ENCODE measurements around the gene MOK. TPM values are rescaled to one million over a fixed set of nuclear protein-coding genes. Genes with fewer than 3 reads are reported as not detected.
A peak's percentile ranks its signal among the peaks of the same experiment; 100 is the strongest.

The MOK gene
- total and polyA plus RNA-seq, 4 donors, result 19.5 to 57.5 (median 44.6) TPM

DNA sequence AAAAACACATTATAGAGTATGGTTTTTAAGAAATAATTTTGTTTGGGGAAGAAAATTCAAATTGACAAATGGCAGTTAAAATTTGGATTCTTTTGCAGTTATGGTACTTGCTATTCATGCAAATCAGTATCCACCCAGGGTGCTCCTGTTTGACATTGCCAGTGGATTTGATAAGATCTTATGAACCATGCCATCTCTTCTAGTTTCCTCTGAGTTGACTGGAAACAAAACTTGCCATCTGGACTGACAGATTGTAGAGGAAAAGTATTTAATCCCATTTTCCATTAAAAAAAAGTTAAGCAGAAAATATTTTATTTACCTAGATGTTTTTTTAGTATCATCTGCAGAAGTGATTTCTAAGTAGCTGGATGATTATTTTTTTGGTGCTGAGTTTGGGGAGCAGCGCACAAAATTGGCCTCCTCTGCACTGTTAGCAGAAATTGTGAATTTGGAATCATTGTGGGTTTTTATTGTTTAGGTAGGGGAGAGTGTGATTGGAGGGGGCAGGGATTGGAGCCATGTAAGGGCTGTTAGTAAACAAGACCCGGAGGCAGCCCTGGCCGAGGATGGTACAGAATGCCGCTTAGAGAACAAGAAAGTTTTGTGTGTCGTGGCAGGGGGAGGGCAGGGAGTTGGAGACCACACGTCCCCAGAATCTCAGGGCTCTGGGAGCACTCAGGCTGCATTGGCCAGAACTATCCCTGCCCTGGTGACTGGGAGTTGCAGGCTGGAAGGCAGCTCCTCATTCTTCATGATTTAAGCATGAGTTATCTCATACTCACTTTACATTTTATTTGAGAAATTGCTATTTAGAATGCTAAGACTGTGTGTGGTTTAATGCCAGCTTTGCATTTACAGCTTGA lies 108.7 kb downstream of the MOK start:
- 35% methylated on average over 4 of the region's 6 CpGs for WGBS (ENCODE audit: insufficient coverage)
- H3K27me3 ChIP-seq (ENCODE audit: control insufficient read depth, insufficient read depth, low read length), result no peaks in the 10 kb centered on the region
- H3K36me3 ChIP-seq (ENCODE audit: control insufficient read depth, insufficient read depth, low read length), result peaks cover 7% of the 10 kb centered on the region
- H3K4me1 ChIP-seq (ENCODE audit: control insufficient read depth, insufficient read depth, low read length), result peaks cover 13% of the 10 kb centered on the region
- no peaks in the 10 kb centered on the region for H3K9me3 ChIP-seq (ENCODE audit: control insufficient read depth, insufficient read depth, low read length)
- peak overlapping the region; percentile 30 for H3K27ac ChIP-seq (ENCODE audit: low read depth, low read length)
- DNase-seq (ENCODE audit: low read depth in 4 of 6, low spot score in 6 of 6), result peak in 3 of 6 donors; percentile 18 to 88 (median 52)
- no peak overlapping the region for H3K4me3 ChIP-seq (ENCODE audit: low read depth, low read length)

DNA sequence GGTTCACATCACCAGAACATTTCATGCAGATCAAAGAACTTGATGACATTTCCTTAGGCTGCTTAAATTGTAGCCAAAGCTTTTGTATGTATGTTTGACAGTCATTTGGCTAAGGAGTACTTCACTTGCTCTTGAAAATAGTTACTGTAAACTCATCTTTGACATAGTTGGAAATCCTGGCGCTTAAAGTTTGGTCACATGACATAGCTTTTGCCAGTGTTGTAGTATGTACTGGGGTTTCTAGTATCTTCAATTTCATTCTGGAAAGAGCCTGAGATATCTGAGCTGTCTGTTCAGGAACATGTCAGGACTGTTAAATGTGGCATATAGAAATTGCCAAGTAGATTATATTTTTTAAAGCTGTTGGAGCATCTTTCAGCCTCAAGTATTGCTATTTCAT lies 109.5 kb downstream of the MOK start:
- no peaks in the 10 kb centered on the region for H3K27me3 ChIP-seq (ENCODE audit: control insufficient read depth, insufficient read depth, low read length)
- WGBS (ENCODE audit: insufficient coverage), result 100% methylated on average over 1 of the region's 1 CpG
- H3K27ac ChIP-seq (ENCODE audit: low read depth, low read length), result no peak overlapping the region
- H3K4me3 ChIP-seq (ENCODE audit: low read depth, low read length), result no peak overlapping the region
- DNase-seq (ENCODE audit: low read depth in 4 of 6, low spot score in 6 of 6), result peak in 1 of 6 donors; percentile 86
- H3K4me1 ChIP-seq (ENCODE audit: control insufficient read depth, insufficient read depth, low read length), result peaks cover 10% of the 10 kb centered on the region
- H3K36me3 ChIP-seq (ENCODE audit: control insufficient read depth, insufficient read depth, low read length), result peaks cover 7% of the 10 kb centered on the region
- no peaks in the 10 kb centered on the region for H3K9me3 ChIP-seq (ENCODE audit: control insufficient read depth, insufficient read depth, low read length)

DNA sequence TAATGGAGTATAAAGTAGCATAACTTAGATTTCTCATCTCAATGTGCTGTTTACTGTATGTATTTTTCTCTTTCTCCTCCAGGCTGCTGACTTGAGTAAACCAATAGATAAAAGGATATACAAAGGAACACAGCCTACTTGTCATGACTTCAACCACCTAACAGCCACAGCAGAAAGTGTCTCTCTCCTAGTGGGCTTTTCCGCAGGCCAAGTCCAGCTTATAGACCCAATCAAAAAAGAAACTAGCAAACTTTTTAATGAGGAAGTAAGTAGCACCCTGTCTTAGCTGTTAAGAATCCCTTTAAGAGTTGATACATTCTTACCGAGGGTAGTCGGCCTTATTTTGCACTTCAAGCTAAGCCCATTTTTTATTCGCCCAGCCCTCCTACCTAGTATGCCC lies 110.1 kb downstream of the MOK start:
- H3K36me3 ChIP-seq (ENCODE audit: control insufficient read depth, insufficient read depth, low read length), result peaks cover 4% of the 10 kb centered on the region
- H3K27me3 ChIP-seq (ENCODE audit: control insufficient read depth, insufficient read depth, low read length), result no peaks in the 10 kb centered on the region
- no peaks in the 10 kb centered on the region for H3K9me3 ChIP-seq (ENCODE audit: control insufficient read depth, insufficient read depth, low read length)
- no peak overlapping the region for H3K4me3 ChIP-seq (ENCODE audit: low read depth, low read length)
- WGBS (ENCODE audit: insufficient coverage), result no CpG with 5 or more reads among the region's 4 CpGs
- H3K4me1 ChIP-seq (ENCODE audit: control insufficient read depth, insufficient read depth, low read length), result peaks cover 10% of the 10 kb centered on the region
- no peak overlapping the region for H3K27ac ChIP-seq (ENCODE audit: low read depth, low read length)
- DNase-seq (ENCODE audit: low read depth in 4 of 6, low spot score in 6 of 6), result no peak

DNA sequence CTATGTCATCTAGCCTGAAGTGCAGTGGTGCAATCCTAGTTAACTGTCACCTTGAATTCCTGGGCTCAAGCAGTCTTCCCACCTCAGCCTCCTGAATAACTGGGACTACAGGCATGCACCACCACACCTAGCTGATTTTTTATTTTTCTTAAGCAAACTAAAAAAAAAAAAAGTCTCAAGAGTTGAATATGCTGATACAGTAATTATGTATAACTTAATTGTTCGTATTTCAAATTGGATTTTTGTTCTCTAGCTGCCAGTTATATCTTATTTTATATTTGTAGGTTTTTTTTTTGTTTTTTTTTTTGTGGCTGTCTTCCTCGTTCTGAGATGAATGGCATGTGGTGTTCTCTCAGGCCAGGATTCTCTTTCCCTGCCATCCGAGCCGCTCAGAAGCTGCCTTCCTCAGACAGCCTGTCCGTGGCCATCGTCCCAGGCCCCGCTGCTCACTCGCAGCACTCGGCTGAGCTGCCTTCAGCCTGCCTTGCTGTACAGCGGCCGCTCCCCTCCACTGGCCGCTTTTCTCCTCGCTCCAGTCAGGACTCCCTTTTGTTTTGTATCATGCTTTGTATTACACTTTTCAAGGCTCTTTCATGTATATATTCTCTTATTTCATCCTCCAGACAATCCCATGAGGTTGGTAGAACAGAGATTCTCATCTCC lies 112.0 kb downstream of the MOK start:
- no peaks in the 10 kb centered on the region for H3K9me3 ChIP-seq (ENCODE audit: control insufficient read depth, insufficient read depth, low read length)
- 32% methylated on average over 7 of the region's 13 CpGs for WGBS (ENCODE audit: insufficient coverage)
- H3K27me3 ChIP-seq (ENCODE audit: control insufficient read depth, insufficient read depth, low read length), result no peaks in the 10 kb centered on the region
- no peak overlapping the region for H3K4me3 ChIP-seq (ENCODE audit: low read depth, low read length)
- peaks cover 4% of the 10 kb centered on the region for H3K36me3 ChIP-seq (ENCODE audit: control insufficient read depth, insufficient read depth, low read length)
- peak in 1 of 6 donors; percentile 57 for DNase-seq (ENCODE audit: low read depth in 4 of 6, low spot score in 6 of 6)
- peaks cover 10% of the 10 kb centered on the region for H3K4me1 ChIP-seq (ENCODE audit: control insufficient read depth, insufficient read depth, low read length)
- no peak overlapping the region for H3K27ac ChIP-seq (ENCODE audit: low read depth, low read length)

DNA sequence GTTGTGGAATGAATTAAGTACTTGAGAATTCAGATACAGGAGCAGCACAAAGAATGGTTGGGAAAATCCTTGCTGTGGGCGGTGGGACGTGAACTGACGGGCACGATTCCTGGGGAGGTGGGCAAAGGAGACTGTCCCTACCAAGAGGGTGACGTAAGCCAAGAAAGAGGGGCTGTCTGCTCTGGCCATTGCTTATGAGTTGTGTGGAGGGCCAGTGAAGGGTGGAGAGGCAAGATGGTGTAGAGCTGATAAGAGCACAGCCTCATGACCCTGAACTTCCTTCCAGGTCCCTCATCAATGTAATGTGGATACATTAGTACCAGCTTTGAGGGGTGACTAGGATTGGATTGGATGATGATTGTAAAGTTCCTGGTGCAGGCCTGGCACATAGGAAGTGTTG lies 115.1 kb downstream of the MOK start:
- Histone ChIP-seq H3K9me3 (ENCODE audit: control insufficient read depth, insufficient read depth, low read length) (no peaks in the 10 kb centered on the region), H3K4me3 (ENCODE audit: low read depth, low read length) (no peak overlapping the region), H3K4me1 (ENCODE audit: control insufficient read depth, insufficient read depth, low read length) (peaks cover 18% of the 10 kb centered on the region), H3K36me3 (ENCODE audit: control insufficient read depth, insufficient read depth, low read length) (no peaks in the 10 kb centered on the region), H3K27me3 (ENCODE audit: control insufficient read depth, insufficient read depth, low read length) (no peaks in the 10 kb centered on the region), H3K27ac (ENCODE audit: low read depth, low read length) (no peak overlapping the region)
- 86% methylated on average over 5 of the region's 5 CpGs for WGBS (ENCODE audit: insufficient coverage)
- DNase-seq (ENCODE audit: low read depth in 4 of 6, low spot score in 6 of 6), result no peak

DNA sequence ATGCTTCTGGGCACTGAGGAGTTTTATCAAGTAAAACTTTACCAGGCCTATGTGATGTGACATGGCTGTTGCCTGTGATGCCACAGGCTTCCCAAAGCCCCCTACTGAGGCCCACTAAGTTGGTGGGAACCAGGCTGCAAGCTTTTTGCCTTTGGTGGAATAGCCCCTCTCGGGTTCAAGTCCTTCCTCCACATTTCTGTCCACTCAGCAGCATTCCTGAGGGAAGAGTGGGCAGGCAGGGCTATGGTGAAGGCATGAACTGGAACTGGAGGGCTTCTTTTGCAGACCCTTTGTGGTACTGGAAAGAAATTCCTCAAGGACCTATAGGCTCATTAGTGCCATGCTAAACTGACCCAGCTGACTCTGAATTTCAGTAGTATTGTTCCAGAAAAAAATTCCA lies 116.8 kb downstream of the MOK start:
- Histone ChIP-seq H3K4me3 (ENCODE audit: low read depth, low read length) (no peak overlapping the region), H3K4me1 (ENCODE audit: control insufficient read depth, insufficient read depth, low read length) (peaks cover 23% of the 10 kb centered on the region), H3K36me3 (ENCODE audit: control insufficient read depth, insufficient read depth, low read length) (no peaks in the 10 kb centered on the region), H3K27me3 (ENCODE audit: control insufficient read depth, insufficient read depth, low read length) (no peaks in the 10 kb centered on the region), H3K9me3 (ENCODE audit: control insufficient read depth, insufficient read depth, low read length) (no peaks in the 10 kb centered on the region), H3K27ac (ENCODE audit: low read depth, low read length) (no peak overlapping the region)
- DNase-seq (ENCODE audit: low read depth in 4 of 6, low spot score in 6 of 6), result no peak
- no CpG with 5 or more reads among the region's 1 CpG for WGBS (ENCODE audit: insufficient coverage)

DNA sequence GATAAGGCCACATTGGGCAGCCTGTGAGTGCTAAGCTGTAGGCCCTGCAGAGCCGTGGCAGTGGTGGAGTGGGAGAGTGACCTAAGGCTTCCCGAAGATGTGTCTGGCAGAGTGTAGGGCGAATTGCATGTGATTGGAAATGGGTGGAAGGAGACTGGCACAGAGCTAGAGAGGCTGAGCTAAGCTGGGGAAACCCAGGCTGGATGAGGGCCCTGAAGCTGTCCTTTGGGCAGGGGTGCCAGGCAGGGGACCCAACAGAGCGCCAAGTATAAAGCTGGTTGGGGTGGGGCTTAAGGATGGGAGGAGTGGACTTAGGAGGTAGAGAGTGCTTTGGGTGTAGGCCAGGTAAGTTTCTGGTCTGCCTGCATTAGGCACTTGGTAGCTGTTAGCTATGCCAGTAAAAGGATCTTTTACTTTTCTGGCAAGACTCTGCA lies 117.4 kb downstream of the MOK start:
- no peaks in the 10 kb centered on the region for H3K36me3 ChIP-seq (ENCODE audit: control insufficient read depth, insufficient read depth, low read length)
- H3K27ac ChIP-seq (ENCODE audit: low read depth, low read length), result no peak overlapping the region
- H3K27me3 ChIP-seq (ENCODE audit: control insufficient read depth, insufficient read depth, low read length), result no peaks in the 10 kb centered on the region
- 82% methylated on average over 4 of the region's 4 CpGs for WGBS (ENCODE audit: insufficient coverage)
- H3K4me3 ChIP-seq (ENCODE audit: low read depth, low read length), result no peak overlapping the region
- no peaks in the 10 kb centered on the region for H3K9me3 ChIP-seq (ENCODE audit: control insufficient read depth, insufficient read depth, low read length)
- DNase-seq (ENCODE audit: low read depth in 4 of 6, low spot score in 6 of 6), result no peak
- peaks cover 20% of the 10 kb centered on the region for H3K4me1 ChIP-seq (ENCODE audit: control insufficient read depth, insufficient read depth, low read length)

DNA sequence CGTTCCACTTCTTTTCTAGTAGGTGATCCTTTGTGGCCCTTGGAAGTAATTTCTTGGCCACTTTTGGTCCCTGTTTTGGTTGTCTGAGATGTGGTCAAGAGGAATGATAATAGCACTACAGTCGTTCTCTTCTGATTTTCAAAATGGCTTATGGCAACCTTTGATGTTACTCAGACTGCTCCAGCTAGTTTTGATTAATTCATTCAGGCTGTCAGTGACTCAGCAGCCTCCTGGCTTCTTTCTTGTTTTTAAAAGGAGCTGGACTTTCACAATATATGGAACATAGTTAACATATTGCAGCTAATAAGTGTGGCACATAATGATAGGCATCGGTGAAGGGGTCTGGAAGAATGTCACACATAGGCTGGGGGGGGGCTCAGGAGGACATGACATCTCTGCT lies 117.9 kb downstream of the MOK start:
- Histone ChIP-seq H3K27ac (ENCODE audit: low read depth, low read length) (no peak overlapping the region), H3K4me1 (ENCODE audit: control insufficient read depth, insufficient read depth, low read length) (peaks cover 20% of the 10 kb centered on the region), H3K9me3 (ENCODE audit: control insufficient read depth, insufficient read depth, low read length) (no peaks in the 10 kb centered on the region), H3K27me3 (ENCODE audit: control insufficient read depth, insufficient read depth, low read length) (no peaks in the 10 kb centered on the region), H3K36me3 (ENCODE audit: control insufficient read depth, insufficient read depth, low read length) (no peaks in the 10 kb centered on the region), H3K4me3 (ENCODE audit: low read depth, low read length) (no peak overlapping the region)
- 72% methylated on average over 3 of the region's 3 CpGs for WGBS (ENCODE audit: insufficient coverage)
- no peak for DNase-seq (ENCODE audit: low read depth in 4 of 6, low spot score in 6 of 6)

DNA sequence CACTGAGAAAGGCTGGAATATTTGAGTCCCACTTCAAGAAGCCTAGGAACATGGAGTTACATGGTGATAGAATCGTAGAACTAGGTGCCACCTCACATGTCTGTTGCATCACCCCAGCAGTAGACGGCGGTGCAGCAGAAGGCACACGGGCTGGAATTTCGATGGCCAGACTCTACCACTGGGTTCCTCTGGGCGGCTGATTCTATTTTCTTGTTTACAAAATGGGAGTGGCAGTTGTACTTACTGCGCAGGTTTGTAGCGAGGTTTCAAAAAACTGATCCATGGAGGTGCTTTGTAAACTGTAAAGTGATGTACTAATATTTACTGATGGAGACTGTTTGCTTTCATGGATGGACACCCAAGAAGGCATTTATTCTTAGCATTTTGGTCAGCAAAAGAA lies 119.6 kb downstream of the MOK start:
- H3K36me3 ChIP-seq (ENCODE audit: control insufficient read depth, insufficient read depth, low read length), result no peaks in the 10 kb centered on the region
- peaks cover 20% of the 10 kb centered on the region for H3K4me1 ChIP-seq (ENCODE audit: control insufficient read depth, insufficient read depth, low read length)
- H3K9me3 ChIP-seq (ENCODE audit: control insufficient read depth, insufficient read depth, low read length), result no peaks in the 10 kb centered on the region
- no peak for DNase-seq (ENCODE audit: low read depth in 4 of 6, low spot score in 6 of 6)
- H3K27me3 ChIP-seq (ENCODE audit: control insufficient read depth, insufficient read depth, low read length), result no peaks in the 10 kb centered on the region
- WGBS (ENCODE audit: insufficient coverage), result 94% methylated on average over 7 of the region's 8 CpGs
- H3K4me3 ChIP-seq (ENCODE audit: low read depth, low read length), result no peak overlapping the region
- no peak overlapping the region for H3K27ac ChIP-seq (ENCODE audit: low read depth, low read length)

All from spinal cord (tissue), 10 donors.